Calu3 (cell line): ENCODE measurements around the gene ELAVL2. TPM values are rescaled to one million over a fixed set of nuclear protein-coding genes. Genes with fewer than 3 reads are reported as not detected.

Experiments used
- BruUV-seq: library from RNA; stranded (reverse); fragments of 400-500 nt; replicated peaks from 2 replicates; lab custom pipeline; 2021; lab: Mats Ljungman, UMichigan
- CTCF ChIA-PET: fragments of 300-600 bp; sonication (Branson Sonifier 250); formaldehyde crosslinking; loops from one replicate; lab custom pipeline; 2022; ENCODE audit warnings: antibody characterized with exemption; lab: Charles Lee
- DNase-seq: peaks from one replicate; pipeline ENCODE4 v3.0.0; 2022
- H3K27ac Mint-ChIP-seq: one replicate; pipeline ENCODE4 v1.8.0; 2022; ENCODE audit warnings: mixed read lengths; ENCODE audit not compliant: unreplicated experiment
- H3K27me3 Mint-ChIP-seq: one replicate; pipeline ENCODE4 v1.8.0; 2022; ENCODE audit warnings: mixed read lengths; ENCODE audit not compliant: unreplicated experiment
- H3K36me3 Mint-ChIP-seq: one replicate; pipeline ENCODE4 v1.8.0; 2022; ENCODE audit warnings: mild to moderate bottlenecking, moderate library complexity, mixed read lengths; ENCODE audit not compliant: insufficient read depth, unreplicated experiment
- H3K4me1 Mint-ChIP-seq: one replicate; pipeline ENCODE4 v1.8.0; 2022; ENCODE audit warnings: mild to moderate bottlenecking, low read depth, mixed read lengths; ENCODE audit not compliant: unreplicated experiment
- H3K4me3 Mint-ChIP-seq: one replicate; pipeline ENCODE4 v1.8.0; 2022; ENCODE audit warnings: mild to moderate bottlenecking, low read depth, moderate library complexity, mixed read lengths; ENCODE audit not compliant: unreplicated experiment
- H3K9me3 Mint-ChIP-seq: one replicate; pipeline ENCODE4 v1.8.0; 2022; ENCODE audit warnings: low read depth, mixed read lengths; ENCODE audit not compliant: unreplicated experiment
- CTCF ChIP-seq: fragments of 200-600 bp; IDR thresholded peaks from one replicate; pipeline ENCODE4 v1.8.0; 2022; ENCODE audit warnings: antibody characterized with exemption; ENCODE audit not compliant: unreplicated experiment
- intact Hi-C: fragments of 100-400 bp; cut with micrococcal nuclease; formaldehyde crosslinking; loops from one replicate; pipeline ENCODE4 v1.10.0; 2022; ENCODE audit not compliant: unreplicated experiment
- total RNA-seq: library from RNA; stranded (reverse); gene quantifications from 2 replicates; pipeline ENCODE4 v1.2.3, GENCODE V29; 2022

ELAVL2 gene
- total RNA-seq, 1 experiment from 2014 or later: not detected

GRCh38 chr9:23825700-23826099, 340 bp downstream of the ELAVL2 start:
- H3K9me3 Mint-ChIP-seq: no peaks in the 10 kb centered on the region
- no peaks in the 10 kb centered on the region for H3K4me1 Mint-ChIP-seq
- H3K36me3 Mint-ChIP-seq: no peaks in the 10 kb centered on the region
- H3K27ac Mint-ChIP-seq: no peak overlapping the region
- no peaks in the 10 kb centered on the region for H3K27me3 Mint-ChIP-seq
- DNase-seq: no peak
- CTCF ChIA-PET: no interaction called here
- BruUV-seq: no TSS peak
- TF ChIP-seq CTCF: no peak
- intact Hi-C loops: no loop called here
- no peak overlapping the region for H3K4me3 Mint-ChIP-seq

GRCh38 chr9:23824830-23825591, 1.0 kb downstream of the ELAVL2 start:
- no TSS peak for BruUV-seq
- no peak for DNase-seq
- H3K27me3 Mint-ChIP-seq: no peaks in the 10 kb centered on the region
- H3K9me3 Mint-ChIP-seq: no peaks in the 10 kb centered on the region
- no peak for TF ChIP-seq CTCF
- intact Hi-C loops: no loop called here
- CTCF ChIA-PET: no interaction called here
- no peak overlapping the region for H3K27ac Mint-ChIP-seq
- no peaks in the 10 kb centered on the region for H3K4me1 Mint-ChIP-seq
- no peak overlapping the region for H3K4me3 Mint-ChIP-seq
- no peaks in the 10 kb centered on the region for H3K36me3 Mint-ChIP-seq

- CTCF ChIA-PET: no interaction called here
- no peak overlapping the region for H3K4me3 Mint-ChIP-seq
- no peak overlapping the region for H3K27ac Mint-ChIP-seq
- no peaks in the 10 kb centered on the region for H3K36me3 Mint-ChIP-seq
- no peak for DNase-seq
- intact Hi-C loops: no loop called here
- BruUV-seq: no TSS peak
- H3K4me1 Mint-ChIP-seq: no peaks in the 10 kb centered on the region
- no peaks in the 10 kb centered on the region for H3K9me3 Mint-ChIP-seq
- TF ChIP-seq CTCF: no peak
- H3K27me3 Mint-ChIP-seq: no peaks in the 10 kb centered on the region
Measured at GRCh38 chr9:23823986-23824829, 1.8 kb downstream of the ELAVL2 start.

GRCh38 chr9:23823269-23823668, 2.8 kb downstream of the ELAVL2 start:
- no peak for DNase-seq
- no TSS peak for BruUV-seq
- Mint-ChIP-seq H3K9me3 (no peaks in the 10 kb centered on the region), H3K4me1 (no peaks in the 10 kb centered on the region), H3K27me3 (no peaks in the 10 kb centered on the region), H3K27ac (no peak overlapping the region), H3K4me3 (no peak overlapping the region), H3K36me3 (no peaks in the 10 kb centered on the region)
- intact Hi-C loops: no loop called here
- CTCF ChIA-PET: no interaction called here
- TF ChIP-seq CTCF: no peak
